ENCODE data around the gene VAV3.
"Not testable (repeated sequence)": the region's sequence is repeated elsewhere in the genome, so short reads cannot be mapped to it uniquely, and the experiment has no call there.

Gene VAV3

DNA sequence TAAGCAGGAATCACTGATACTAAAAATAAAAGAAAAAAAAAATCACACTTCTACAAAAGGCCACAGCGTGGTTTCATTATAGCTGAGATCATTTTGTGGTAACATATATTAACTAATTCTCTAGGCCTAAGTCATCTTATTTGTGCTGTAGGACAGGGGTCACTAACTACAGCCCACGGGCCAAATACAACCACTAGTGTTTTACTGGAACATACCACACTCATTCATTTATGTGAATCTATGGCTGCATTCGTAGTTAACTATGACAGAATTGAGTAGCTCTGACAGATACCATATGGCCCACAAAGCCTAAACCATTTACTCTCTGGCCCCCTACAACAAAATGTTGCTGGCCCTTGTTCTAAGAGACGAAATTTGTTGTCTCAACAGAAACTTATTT lies 224.4 kb downstream of the VAV3 start:
- DNase-seq (ENCODE audit: low read depth): no peak

DNA sequence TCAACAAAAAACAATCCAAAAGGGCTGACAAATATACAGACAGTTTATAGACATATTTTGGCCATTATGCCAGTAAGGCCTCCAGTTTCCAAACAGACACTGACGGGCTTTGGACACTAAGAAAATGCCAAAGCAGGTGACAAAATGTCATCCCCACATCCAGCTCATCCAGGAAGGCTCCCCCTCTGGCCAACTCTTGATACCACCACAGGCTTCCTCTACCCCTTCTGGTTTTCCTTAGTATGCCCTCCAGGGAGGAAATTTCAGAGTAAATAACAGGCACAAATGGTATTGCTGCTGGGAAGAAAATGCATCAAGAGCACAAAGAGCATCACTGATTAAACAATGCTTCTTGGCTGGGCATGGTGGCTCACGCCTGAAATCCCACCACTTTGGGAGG lies 225.3 kb downstream of the VAV3 start:
- DNase-seq (ENCODE audit: low read depth): no peak

DNA sequence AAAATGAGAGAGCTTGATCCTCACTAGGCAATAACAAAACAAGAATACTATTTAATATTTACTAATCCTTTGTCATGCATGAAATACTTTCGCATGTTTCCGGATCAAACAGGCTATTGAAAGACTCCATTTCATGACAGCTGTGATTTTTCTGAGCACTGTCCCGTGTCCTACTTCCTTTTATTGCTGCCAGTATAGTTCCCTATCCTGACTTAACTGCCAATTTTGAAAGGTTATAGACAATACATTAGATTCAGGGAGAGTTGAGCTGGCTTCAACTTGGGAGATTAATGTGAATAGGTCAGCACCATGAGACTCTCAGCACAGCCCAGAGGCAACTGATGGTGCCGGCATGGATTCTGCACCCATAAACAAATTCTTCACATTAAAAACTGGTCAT lies 225.8 kb downstream of the VAV3 start:
- no peak for DNase-seq (ENCODE audit: low read depth)

DNA sequence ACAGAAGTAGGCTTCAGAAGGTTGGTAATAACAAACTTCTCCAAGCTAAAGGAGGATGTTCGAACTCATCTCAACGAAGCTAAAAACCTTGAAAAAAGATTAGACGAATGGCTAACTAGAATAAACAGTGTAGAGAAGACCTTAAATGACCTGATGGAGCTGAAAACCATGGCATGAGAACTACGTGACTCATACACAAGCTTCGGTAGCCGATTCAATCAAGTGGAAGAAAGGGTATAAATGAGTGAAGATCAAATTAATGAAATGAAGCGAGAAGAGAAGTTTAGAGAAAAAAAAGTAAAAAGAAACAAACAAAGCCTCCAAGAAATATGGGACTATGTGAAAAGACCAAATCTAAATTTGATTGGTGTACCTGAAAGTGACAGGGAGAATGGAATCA lies 231.6 kb downstream of the VAV3 start:
- not testable (repeated sequence) for DNase-seq (ENCODE audit: low read depth)

DNA sequence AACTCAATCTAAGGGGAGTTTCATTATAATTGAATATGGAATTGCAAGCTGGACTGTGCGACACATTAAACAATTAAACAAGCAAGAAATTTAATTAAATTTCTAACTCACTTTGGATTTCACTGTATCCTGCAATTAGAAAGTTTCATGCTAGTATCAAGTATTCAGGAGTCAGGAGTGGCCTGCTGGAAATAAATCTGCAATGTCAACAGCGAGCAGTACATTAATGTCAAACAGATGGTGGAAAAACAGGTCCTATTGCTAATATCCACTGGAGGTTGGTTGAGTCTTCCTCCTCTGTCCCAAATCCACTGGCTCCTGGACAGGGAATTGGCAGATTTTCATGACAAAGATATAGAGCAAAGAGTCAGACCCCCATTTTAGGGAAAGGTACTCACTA lies 237.1 kb downstream of the VAV3 start:
- no peak for DNase-seq (ENCODE audit: low read depth)

DNA sequence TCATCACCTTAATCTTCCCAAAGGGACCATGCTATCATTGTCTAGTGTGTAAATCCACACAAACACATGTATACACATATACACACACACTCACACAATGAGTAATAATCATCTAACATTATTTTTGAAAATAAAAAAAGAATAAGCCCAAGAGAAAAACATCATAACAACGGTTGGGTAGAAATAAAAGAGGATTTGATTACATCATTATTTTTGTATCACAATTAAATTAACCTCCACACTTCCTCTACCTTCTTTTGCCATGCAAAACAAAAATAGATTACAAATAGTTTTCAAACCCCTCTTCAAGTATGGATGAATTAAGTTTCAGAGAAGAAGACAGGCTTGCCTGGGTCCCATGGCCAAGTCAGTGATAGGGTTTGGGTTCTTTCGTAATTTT lies 238.1 kb downstream of the VAV3 start:
- no peak for DNase-seq (ENCODE audit: low read depth)

DNA sequence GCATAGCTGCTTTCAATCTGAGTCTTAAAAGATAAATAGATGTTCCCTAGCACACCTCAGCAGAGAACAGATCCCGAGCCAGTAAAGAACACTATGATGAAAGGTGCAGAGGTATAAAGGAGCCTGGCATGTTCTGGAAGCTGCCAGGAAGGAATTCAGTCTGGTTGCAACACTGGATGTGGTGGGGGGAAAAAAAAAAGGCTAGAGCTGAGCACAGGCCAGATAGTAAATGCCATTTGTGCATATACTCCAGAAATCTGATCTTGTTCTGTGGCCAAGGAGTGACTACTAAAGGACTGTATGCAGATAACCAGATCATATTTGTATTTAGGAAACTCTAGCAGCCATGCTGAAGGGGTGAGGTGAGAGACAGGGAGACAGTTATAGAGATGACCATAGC lies 240.3 kb downstream of the VAV3 start:
- no peak for DNase-seq (ENCODE audit: low read depth)

DNA sequence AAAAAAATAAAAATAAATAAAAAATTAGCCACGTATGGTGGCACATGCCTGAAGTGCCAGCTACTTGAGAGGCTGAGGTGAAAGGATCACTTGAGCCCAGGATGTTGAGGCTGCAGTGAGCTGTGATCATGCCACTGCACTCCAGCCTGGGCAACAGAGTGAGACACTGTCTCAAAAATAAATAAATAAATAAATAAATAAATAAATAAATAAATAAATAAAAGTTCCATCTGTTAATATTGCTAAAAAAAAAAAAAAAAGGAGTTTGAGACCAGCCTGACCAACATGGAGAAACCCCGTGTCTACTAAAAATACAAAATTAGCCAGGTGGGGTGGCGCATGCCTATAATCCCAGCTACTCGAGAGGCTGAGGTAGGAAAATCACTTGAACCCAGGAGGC lies 244.8 kb downstream of the VAV3 start:
- DNase-seq (ENCODE audit: low read depth): not testable (repeated sequence)

DNA sequence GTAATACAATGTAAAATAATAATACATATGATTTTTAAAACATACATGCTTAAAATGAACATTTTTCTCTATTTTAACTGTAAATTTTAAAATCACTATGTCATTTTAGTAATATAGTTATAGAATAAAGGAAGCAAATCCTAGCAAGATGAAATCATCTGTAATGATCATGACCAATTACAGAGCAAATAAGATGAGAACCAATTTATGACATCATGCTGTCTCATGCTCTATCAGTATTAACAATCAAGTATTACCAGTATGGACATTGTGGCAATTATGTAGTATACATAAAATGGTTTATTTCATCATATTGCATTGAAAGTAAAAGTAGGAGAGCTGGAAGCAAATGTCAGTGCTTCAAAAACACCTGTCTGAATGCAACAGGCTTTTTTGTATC lies 255.0 kb downstream of the VAV3 start:
- DNase-seq (ENCODE audit: low read depth): no peak

DNA sequence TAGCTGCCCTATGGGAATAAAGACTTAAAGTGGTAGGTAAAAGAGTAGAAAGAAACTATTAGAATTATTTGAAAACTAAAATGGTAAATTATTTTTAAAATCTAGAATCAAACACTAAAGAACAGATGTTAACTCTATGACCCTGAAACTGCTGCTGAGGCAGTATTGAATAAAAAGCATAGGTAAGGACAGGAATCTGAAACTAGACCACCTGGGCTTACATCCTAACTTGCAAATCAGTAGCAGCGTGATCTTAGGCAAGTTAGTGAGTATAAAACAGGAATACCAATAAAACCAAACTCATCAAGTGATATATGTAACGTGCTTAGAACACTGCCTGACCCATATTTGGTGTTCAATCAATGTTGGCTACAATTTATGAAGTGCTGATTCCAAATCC lies 257.9 kb downstream of the VAV3 start:
- no peak for DNase-seq (ENCODE audit: low read depth)

DNA sequence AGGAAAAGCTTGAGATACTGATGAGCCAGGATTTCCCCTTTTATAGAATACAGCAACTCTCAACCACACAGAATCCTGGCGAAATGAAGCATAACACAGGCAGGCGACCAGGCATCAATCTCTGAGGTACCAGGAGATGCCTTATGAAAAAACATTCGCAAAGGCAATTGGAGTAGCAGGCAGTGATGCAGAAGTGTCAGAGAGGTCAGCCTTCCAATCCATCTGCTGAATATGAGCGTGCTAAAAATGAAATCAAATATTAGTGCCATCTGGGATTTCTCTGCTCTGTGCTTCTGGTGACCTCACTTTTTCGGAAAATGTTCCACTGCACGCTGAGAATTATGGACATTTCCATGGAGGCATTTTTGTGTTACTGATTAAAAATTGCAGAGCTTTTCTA lies 258.8 kb downstream of the VAV3 start:
- no peak for DNase-seq (ENCODE audit: low read depth)

DNA sequence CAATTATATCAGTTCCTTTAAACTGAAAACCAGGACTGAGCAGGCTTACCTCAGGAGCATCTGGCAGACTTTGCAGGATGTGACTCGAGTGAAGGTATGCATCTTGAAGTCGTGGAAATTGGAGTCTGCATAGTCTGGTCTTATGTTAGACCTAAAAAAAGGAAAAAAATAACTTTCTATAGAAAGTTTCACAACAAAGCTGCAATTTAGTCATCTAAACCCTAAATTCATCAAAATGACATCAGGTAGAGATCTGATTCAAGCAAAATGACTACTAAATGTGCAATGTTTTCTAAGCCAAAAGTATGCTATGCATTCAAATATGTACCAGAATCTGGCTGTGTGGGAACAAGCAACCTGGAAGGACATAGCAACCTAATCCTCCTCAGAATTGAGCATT lies 260.1 kb downstream of the VAV3 start:
- DNase-seq (ENCODE audit: low read depth): no peak

DNA sequence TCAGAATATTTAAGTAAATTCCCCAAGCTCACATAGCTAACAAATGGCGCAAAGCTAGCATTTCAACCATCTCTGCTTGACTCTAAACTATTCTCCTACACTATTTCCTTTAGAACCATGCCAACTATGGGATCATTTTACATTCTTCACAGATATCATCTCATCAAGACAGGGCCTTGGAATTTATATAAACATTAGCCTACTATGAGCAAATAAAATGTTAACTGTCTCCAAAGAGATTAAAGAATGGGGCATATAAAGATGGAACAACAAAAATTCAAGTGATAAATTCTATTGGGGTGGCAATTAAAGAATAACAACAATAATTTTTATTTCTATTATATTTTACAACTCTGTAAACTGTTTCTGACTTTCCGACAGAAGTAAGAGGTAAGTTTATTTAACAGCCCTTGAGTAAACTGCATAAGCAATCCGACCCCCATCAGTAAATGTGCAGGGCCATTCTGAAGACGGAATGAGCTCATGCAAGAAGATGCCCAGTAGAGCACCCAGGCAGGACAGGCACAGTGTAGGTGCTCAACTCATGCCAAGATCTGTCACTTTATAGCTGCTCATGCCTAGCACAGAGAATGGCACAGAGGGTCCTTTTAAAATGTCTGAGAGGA lies 261.9 kb downstream of the VAV3 start:
- no peak for DNase-seq (ENCODE audit: low read depth)

DNA sequence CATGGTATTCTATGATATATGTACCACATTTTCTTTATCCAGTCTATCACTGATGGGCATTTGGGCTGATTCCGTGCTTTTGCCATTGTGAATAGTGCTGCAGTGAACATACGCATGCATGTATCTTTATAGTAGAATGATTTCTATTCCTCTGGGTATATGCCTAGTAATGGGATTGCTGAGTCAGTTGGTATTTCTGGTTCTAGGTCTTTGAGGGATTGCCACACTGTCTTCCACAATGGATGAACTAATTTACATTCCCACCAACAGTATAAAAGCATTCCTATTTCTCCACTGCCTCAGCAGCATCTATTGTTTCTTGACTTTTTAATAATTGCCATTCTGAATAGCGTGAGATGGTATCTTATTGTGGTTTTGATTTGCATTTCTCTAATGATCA lies 264.3 kb downstream of the VAV3 start:
- DNase-seq (ENCODE audit: low read depth): not testable (repeated sequence)

DNA sequence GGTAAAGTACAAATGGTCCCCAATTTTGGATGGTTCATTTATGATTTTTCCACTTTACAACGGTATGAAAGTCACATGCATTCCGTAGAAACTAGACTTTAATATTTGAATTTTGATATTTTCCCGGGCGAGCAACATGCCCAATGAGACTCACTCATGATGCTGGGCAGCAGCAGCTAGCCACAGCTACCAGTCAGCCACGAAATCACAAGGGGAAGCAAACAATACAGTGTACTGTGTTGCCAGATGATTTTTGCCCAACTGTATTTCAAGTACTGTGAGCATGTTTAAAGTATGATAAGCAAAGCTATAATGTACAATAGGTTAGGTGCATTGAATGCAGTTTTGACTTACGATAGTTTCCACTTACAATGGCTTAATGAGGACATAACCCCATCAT lies 266.8 kb downstream of the VAV3 start:
- no peak for DNase-seq (ENCODE audit: low read depth)

DNA sequence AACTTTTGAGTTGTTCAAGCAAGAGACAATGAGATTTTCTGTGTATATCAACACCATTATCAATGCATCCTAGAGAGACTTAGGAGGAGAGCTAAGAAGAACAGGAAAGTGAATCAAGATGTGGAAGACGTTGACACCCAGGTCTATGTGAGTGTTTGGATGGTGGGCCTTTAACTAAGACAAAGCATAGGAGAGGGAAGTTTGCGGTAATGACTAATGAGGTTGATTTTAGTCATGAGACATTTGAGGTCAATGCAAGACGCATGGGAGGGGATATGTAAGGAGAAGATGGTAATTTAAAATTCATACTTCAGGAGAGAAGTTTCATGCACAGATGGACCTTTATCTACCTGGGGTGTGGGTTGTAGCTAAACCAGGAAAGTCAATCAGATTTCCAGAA lies 269.6 kb downstream of the VAV3 start:
- DNase-seq (ENCODE audit: low read depth): no peak

DNA sequence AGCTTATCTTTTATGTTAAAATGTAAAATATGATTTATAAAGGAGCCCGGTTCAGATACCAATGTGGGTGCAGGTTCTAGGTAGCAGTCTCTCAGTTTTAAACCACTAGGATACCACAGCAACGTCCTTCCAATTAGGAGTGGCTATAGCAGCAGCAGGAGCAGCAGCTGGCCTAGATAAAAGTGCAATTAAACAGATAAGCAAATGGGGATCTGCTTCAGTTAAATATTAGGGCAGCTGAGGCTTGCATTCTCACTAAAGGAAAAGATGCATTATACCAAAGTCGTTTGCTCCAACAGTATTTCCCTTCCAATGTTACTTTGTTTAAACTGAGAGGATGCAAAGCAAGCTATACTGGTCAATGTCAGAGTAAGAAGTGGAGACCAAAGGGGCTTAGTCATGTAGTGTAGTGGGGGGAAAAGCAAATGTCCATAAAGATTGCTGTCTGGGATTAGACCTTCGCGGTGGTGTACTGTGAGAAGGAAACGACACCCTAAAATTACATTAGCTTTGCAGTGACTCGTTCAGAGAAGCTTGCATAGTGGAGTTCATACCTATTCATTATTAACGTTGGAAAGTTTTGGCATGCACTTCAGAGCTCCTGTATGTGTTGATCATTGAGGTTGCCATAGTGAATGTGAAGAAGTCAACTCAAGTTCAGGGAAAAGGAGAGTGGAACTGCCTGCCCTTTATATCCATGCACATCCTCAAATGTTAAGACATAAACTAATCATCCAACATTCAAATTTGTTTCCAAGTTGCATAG lies 272.2 kb downstream of the VAV3 start:
- no peak for DNase-seq (ENCODE audit: low read depth)

DNA sequence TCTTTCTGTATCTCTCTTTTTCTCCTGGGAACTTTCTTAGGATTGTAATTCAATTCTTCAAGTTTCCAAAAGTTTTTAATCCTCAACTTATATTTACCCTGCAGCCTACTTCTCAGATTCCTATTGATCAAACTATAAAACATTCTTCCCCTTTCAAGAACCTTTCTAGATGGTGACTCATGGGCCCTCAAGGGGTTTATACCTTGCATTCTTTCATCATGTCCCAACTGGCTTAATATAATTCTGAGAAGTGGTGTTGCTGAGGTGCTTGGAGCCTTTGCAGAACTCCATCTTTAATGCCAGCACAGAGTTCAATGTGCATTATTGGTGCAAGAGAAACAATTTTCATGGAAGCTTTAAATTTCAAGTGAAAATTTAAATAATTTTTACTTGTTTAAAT lies 273.4 kb downstream of the VAV3 start:
- no peak for DNase-seq (ENCODE audit: low read depth)

DNA sequence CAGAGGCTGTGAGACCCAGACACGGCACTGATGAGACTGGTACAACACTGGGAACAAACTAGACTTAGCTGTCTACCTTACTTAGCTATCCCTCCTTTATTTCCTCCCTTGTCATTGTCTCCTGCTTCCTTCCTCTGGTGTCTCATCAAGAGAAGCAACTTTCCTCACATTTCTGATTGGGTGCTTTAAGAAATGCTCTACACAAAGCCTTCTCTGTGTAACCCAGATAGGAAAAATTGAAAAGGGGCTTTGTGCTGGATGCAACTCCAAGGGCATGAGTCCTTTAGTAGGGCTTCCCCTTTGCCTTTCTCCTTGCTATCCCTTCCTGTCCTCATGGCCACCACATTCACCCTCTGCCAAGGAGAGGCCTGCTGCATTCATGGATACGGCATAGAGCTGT lies 274.5 kb downstream of the VAV3 start:
- DNase-seq (ENCODE audit: low read depth): no peak

DNA sequence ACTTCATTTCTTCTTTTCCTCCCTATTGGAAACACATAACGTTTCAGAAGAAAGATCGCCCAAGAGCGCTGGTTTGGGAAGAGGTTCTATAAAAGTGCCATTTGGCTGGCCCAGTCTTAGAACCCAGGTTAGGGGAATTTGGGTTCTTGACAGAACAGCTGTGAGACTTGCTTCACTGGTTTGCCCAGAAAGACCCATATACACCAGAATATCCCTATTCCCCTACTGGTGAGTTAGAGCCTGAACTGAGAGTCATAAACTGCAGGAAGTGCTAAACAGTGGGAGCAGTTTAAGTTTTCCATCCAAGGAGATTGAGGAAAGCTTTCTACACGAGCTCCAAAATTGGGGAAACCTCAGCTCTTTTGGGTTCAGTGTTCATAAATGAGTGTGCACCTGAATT lies 275.2 kb downstream of the VAV3 start:
- DNase-seq (ENCODE audit: low read depth): no peak

DNA sequence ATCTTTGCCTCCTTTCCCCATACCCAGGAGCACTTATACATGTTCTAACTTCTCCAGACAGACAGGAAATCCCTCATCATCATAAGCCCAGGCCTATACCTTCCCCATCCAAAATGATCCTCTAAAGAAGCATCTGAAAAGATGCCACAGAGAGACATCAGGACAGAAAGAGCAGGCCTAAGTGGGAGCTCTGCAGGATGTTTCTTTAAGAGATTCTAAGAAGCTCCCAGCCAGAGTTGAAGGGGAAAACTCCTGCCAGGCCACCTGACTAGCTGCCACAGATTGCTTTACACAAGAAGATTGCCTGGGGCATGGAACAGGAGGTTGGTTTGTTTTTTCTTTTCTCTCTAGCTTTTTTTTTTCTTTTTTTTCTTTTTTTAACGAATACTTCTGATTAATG lies 275.8 kb downstream of the VAV3 start:
- no peak for DNase-seq (ENCODE audit: low read depth)

DNA sequence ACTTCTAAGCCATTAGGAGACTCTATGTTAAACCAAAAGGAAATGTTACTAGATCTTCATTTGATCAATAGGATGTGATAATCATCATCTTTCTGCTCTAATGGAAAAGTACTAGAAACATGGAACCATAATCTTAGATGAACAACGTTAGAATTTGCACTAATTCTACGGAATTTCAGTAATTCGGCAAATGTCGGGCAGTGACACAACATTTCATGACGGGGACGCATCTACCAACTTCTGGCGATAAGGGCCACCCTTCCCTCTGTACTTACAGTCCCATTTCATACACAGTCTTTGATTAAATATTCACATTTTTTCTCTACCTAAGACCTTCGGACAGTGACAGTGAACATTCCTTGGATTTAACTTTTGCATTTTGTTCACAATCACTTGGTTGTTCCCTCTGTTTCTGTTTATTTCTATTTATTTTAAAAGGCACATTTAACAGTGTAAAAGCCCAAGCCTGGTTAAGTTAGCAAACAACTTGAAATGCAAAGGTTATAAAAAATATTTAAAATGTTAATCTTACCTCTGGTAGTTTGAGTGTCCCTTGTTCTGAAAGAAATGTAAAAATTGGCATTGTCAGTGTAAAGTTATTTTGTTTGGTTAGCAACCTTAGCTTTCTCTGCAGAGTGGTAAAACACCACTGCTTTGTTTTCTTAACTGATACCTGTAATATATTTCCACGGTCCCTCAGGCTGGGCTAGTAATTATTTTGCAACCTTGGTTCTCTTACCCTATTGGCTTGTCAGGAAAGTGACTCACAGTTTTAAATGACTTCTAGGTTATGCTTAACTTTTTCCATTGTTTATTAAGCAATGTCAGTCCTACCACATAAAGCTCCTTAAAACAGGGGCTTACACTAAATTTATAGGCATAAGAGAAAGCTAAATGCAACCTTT lies 276.9 kb downstream of the VAV3 start:
- no peak for DNase-seq (ENCODE audit: low read depth)

DNA sequence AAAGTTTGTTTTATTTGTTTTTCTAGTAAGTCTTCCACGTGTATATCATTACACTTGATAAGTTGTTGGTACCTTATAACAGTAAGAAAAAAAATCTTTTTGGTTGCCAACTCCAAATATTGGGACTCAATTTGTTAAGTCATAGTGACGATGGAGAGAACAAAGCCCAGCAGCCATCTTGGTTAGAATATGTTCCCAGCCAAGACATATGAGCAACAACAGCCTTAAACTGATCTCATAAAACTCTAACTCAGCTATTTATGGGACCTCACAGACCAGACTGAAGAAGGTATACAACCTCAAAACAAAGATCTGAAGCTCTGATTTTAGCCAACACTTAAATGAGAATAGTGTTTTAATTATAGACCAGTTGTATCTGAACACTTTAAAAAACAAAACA lies 281.3 kb downstream of the VAV3 start:
- no peak for DNase-seq (ENCODE audit: low read depth)
